GM23248 (cell line): ENCODE data around the gene C12orf75. TPM values are rescaled to one million over a fixed set of nuclear protein-coding genes. Genes with fewer than 3 reads are reported as not detected.
A peak's percentile ranks its signal among the peaks of the same experiment; 100 is the strongest.

Experiments
- DNase-seq: peaks from one replicate; pipeline ENCODE4 v3.0.0-alpha.2; 2015
- H2AFZ ChIP-seq: fragments of 200-600 bp; sonication (generic); 2 replicates; pipeline ENCODE4 v1.6.1; 2016; ENCODE audit warnings: antibody characterized with exemption
- H3F3A ChIP-seq: fragments of 200-600 bp; sonication (generic); 2 replicates; pipeline ENCODE4 v1.6.1; 2016; ENCODE audit warnings: mild to moderate bottlenecking, antibody characterized with exemption, mixed run types; ENCODE audit not compliant: insufficient read depth
- H3K27ac ChIP-seq: fragments of 200-600 bp; sonication (generic); 2 replicates; pipeline ENCODE4 v1.5.1; 2016; ENCODE audit warnings: mild to moderate bottlenecking
- H3K27me3 ChIP-seq: fragments of 200-600 bp; sonication (generic); replicated peaks from 2 replicates; pipeline ENCODE4 v1.6.1; 2016; ENCODE audit warnings: mild to moderate bottlenecking; ENCODE audit not compliant: insufficient read depth
- H3K36me3 ChIP-seq: fragments of 200-600 bp; sonication (generic); 2 replicates; pipeline ENCODE4 v1.6.1; 2016; ENCODE audit warnings: low read depth, mild to moderate bottlenecking
- H3K4me1 ChIP-seq: fragments of 200-600 bp; sonication (generic); 2 replicates; pipeline ENCODE4 v1.6.1; 2016; ENCODE audit warnings: mild to moderate bottlenecking; ENCODE audit not compliant: insufficient read depth
- H3K4me2 ChIP-seq: fragments of 200-600 bp; sonication (generic); one replicate; pipeline ENCODE4 v1.6.1; 2016; ENCODE audit warnings: mild to moderate bottlenecking; ENCODE audit not compliant: unreplicated experiment
- H3K4me3 ChIP-seq: fragments of 200-600 bp; sonication (generic); 2 replicates; pipeline ENCODE4 v1.5.1; 2016; ENCODE audit warnings: mild to moderate bottlenecking
- H3K79me2 ChIP-seq: fragments of 200-600 bp; sonication (generic); 2 replicates; pipeline ENCODE4 v1.6.1; 2016; ENCODE audit warnings: mild to moderate bottlenecking; ENCODE audit not compliant: insufficient read depth
- H3K9ac ChIP-seq: fragments of 200-600 bp; sonication (generic); 2 replicates; pipeline ENCODE4 v1.6.1; 2016; ENCODE audit warnings: mild to moderate bottlenecking
- H3K9me2 ChIP-seq: fragments of 200-600 bp; sonication (generic); 2 replicates; pipeline ENCODE4 v1.6.1; 2016; ENCODE audit warnings: mixed run types, mild to moderate bottlenecking, moderate library complexity; ENCODE audit not compliant: insufficient read depth
- H3K9me3 ChIP-seq: fragments of 200-600 bp; sonication (generic); one replicate; pipeline ENCODE4 v1.6.1; 2017; ENCODE audit warnings: low read depth
- H4K20me1 ChIP-seq: fragments of 200-600 bp; sonication (generic); 2 replicates; pipeline ENCODE4 v1.6.0; 2016; ENCODE audit not compliant: insufficient read depth
- EZH2 ChIP-seq: fragments of 200-600 bp; sonication (generic); IDR thresholded peaks from 2 replicates; pipeline ENCODE4 v1.6.1; 2018; ENCODE audit warnings: antibody characterized with exemption, mild to moderate bottlenecking; ENCODE audit not compliant: insufficient read depth, poor library complexity, severe bottlenecking
- EZH2phosphoT487 ChIP-seq: fragments of 200-600 bp; sonication (generic); IDR thresholded peaks from 2 replicates; pipeline ENCODE4 v1.6.1; 2018; ENCODE audit warnings: antibody characterized with exemption, moderate library complexity, mild to moderate bottlenecking, low read depth; ENCODE audit not compliant: insufficient read depth
- WGBS, 2 experiments: methylation state at CpG; one replicate each; pipeline ENCODE4 v1.1.6; 2015 to 2017; ENCODE audit warnings: low lambda C conversion rate in 2 of 2, low coverage in 1 of 2; ENCODE audit errors: missing lambda C conversion rate in 2 of 2; 5-methylcytosine and 5-hydroxymethylcytosine counted together
- in situ Hi-C: fragments of 300-500 bp; cut with MboI; formaldehyde crosslinking; loops from 2 replicates; pipeline ENCODE4 v1.15.0; 2020
- polyA plus RNA-seq: library from polyadenylated mRNA; unstranded; fragments of >200 nt; fragmentation: Nextera tagmentation; extraction: Ambion mirVana; gene quantifications from 2 replicates; pipeline ENCODE4 v1.2.1, GENCODE V29; 2016
- total RNA-seq: library from RNA; depleted of rRNA; stranded (reverse); fragments of >200 nt; shearing (Covaris generic); gene quantifications from 2 replicates; pipeline ENCODE4 v1.2.3, GENCODE V29; 2014

C12orf75 gene
- total and polyA plus RNA-seq, 2 experiments from 2014 or later, result 349 to 590 TPM

GRCh38 chr12:105391231-105391630, 60.7 kb downstream of the C12orf75 start:
- in situ Hi-C loops, result no loop called here
- Histone ChIP-seq H3K4me2 (no peak overlapping the region), H3K27me3 (no peaks in the 10 kb centered on the region)

GRCh38 chr12:105393587-105393986, 63.1 kb downstream of the C12orf75 start:
- no peak overlapping the region for H3K9ac ChIP-seq
- TF ChIP-seq EZH2, result no peak
- TF ChIP-seq EZH2phosphoT487, result no peak
- 0 out of 2 replicates have a peak, but pooled peaks cover 7% of the 10 kb centered on the region for H3K36me3 ChIP-seq
- H3K79me2 ChIP-seq, result no peaks in the 10 kb centered on the region
- peaks cover 8% of the 10 kb centered on the region for H3K4me1 ChIP-seq
- peaks cover 17% of the 10 kb centered on the region for H3F3A ChIP-seq
- peak; percentile 46 for DNase-seq
- WGBS, 2 experiments, result 51% methylated on average over 4 of the region's 4 CpGs
- no peaks in the 10 kb centered on the region for H4K20me1 ChIP-seq
- no peak overlapping the region for H3K4me2 ChIP-seq
- H3K4me3 ChIP-seq, result no peak overlapping the region
- no peak overlapping the region for H2AFZ ChIP-seq
- in situ Hi-C loops, result no loop called here
- no peaks in the 10 kb centered on the region for H3K9me3 ChIP-seq
- no peaks in the 10 kb centered on the region for H3K27me3 ChIP-seq
- no peaks in the 10 kb centered on the region for H3K9me2 ChIP-seq
- H3K27ac ChIP-seq, result no peak overlapping the region

More at GRCh38 chr12:105391231-105391630, 60.7 kb downstream of the C12orf75 start:
- Histone ChIP-seq H3K9me2 (no peaks in the 10 kb centered on the region), H3K4me1 (peaks cover 8% of the 10 kb centered on the region), H3K9me3 (no peaks in the 10 kb centered on the region), H4K20me1 (no peaks in the 10 kb centered on the region), H3K4me3 (no peak overlapping the region), H3K27ac (no peak overlapping the region), H3K79me2 (no peaks in the 10 kb centered on the region), H3K9ac (no peak overlapping the region), H3F3A (peaks cover 26% of the 10 kb centered on the region), H2AFZ (no peak overlapping the region), H3K36me3 (no peaks in the 10 kb centered on the region)
- DNase-seq, result no peak
- WGBS, 2 experiments, result 60 to 67% methylated on average over 1 of the region's 1 CpG
- no peak for TF ChIP-seq EZH2phosphoT487
- TF ChIP-seq EZH2, result no peak

GRCh38 chr12:105396024-105396423, 65.5 kb downstream of the C12orf75 start:
- no peak overlapping the region for H2AFZ ChIP-seq
- 64 to 65% methylated on average over 1 of the region's 1 CpG for WGBS, 2 experiments
- no peaks in the 10 kb centered on the region for H3K79me2 ChIP-seq
- H3K4me2 ChIP-seq, result no peak overlapping the region
- no peak overlapping the region for H3K27ac ChIP-seq
- no peak for DNase-seq
- no peaks in the 10 kb centered on the region for H4K20me1 ChIP-seq
- peaks cover 17% of the 10 kb centered on the region for H3F3A ChIP-seq
- in situ Hi-C loops, result no loop called here
- H3K36me3 ChIP-seq, result peaks cover 14% of the 10 kb centered on the region; the same call in 1 of the 2 replicates
- peaks cover 8% of the 10 kb centered on the region for H3K4me1 ChIP-seq
- no peaks in the 10 kb centered on the region for H3K9me3 ChIP-seq
- H3K9me2 ChIP-seq, result no peaks in the 10 kb centered on the region
- TF ChIP-seq EZH2, result no peak
- no peak for TF ChIP-seq EZH2phosphoT487
- no peak overlapping the region for H3K9ac ChIP-seq
- H3K27me3 ChIP-seq, result no peaks in the 10 kb centered on the region
- no peak overlapping the region for H3K4me3 ChIP-seq

- Histone ChIP-seq H3K9me3 (no peaks in the 10 kb centered on the region), H3K4me2 (no peak overlapping the region), H3K36me3 (peaks cover 14% of the 10 kb centered on the region; the same call in 1 of the 2 replicates), H3K4me3 (no peak overlapping the region), H3K27me3 (no peaks in the 10 kb centered on the region), H3K9ac (no peak overlapping the region), H3K79me2 (no peaks in the 10 kb centered on the region), H3K27ac (no peak overlapping the region), H2AFZ (no peak overlapping the region), H3F3A (peaks cover 9% of the 10 kb centered on the region), H3K9me2 (no peaks in the 10 kb centered on the region), H4K20me1 (no peaks in the 10 kb centered on the region), H3K4me1 (peaks cover 8% of the 10 kb centered on the region)
- in situ Hi-C loops, result no loop called here
- WGBS, 2 experiments, result 99 to 100% methylated on average over 2 of the region's 2 CpGs
- DNase-seq, result no peak
- TF ChIP-seq EZH2phosphoT487 (no peak), EZH2 (no peak)
Measured at GRCh38 chr12:105396983-105397382, 66.5 kb downstream of the C12orf75 start.

GRCh38 chr12:105398930-105399329, 68.4 kb downstream of the C12orf75 start:
- H3K36me3 ChIP-seq, result peaks cover 14% of the 10 kb centered on the region; the same call in 1 of the 2 replicates
- no peaks in the 10 kb centered on the region for H3K79me2 ChIP-seq
- TF ChIP-seq EZH2, result no peak
- TF ChIP-seq EZH2phosphoT487, result no peak
- no peaks in the 10 kb centered on the region for H4K20me1 ChIP-seq
- no peak for DNase-seq
- no peaks in the 10 kb centered on the region for H3K9me3 ChIP-seq
- H3K9me2 ChIP-seq, result no peaks in the 10 kb centered on the region
- no peaks in the 10 kb centered on the region for H3F3A ChIP-seq
- no peak overlapping the region for H3K4me2 ChIP-seq
- WGBS, 2 experiments, result 89 to 90% methylated on average over 2 of the region's 2 CpGs
- H3K27ac ChIP-seq, result no peak overlapping the region
- no peaks in the 10 kb centered on the region for H3K27me3 ChIP-seq
- no peak overlapping the region for H2AFZ ChIP-seq
- peaks cover under 1% of the 10 kb centered on the region; the same call in 1 of the 2 replicates for H3K4me1 ChIP-seq
- in situ Hi-C loops, result no loop called here
- H3K9ac ChIP-seq, result no peak overlapping the region
- H3K4me3 ChIP-seq, result no peak overlapping the region
